H1 (cell line): Measurements from ENCODE around the gene OR8I2. TPM values are rescaled to one million over a fixed set of nuclear protein-coding genes. Genes with fewer than 3 reads are reported as not detected.

Source experiments
- CTCF ChIA-PET: fragments of 300-600 bp; sonication (Branson Sonifier 250); formaldehyde crosslinking; loops from one replicate; lab custom pipeline; 2021; ENCODE audit not compliant: partially characterized antibody; lab: Charles Lee
- POLR2A ChIA-PET: fragments of 300-600 bp; sonication (Branson Sonifier 250); formaldehyde crosslinking; loops from one replicate; lab custom pipeline; 2021; ENCODE audit warnings: inconsistent platforms; ENCODE audit not compliant: partially characterized antibody; lab: Charles Lee
- DNase-seq, 2 experiments: peaks; one replicate each; pipeline versions ENCODE4 v3.0.0 to v3.0.0-alpha.2; 2010 to 2022; ENCODE audit warnings: low spot score in 2 of 2, low read depth in 1 of 2, mixed read lengths in 1 of 2
- FAIRE-seq: peaks from 2 replicates; lab custom pipeline; 2011; peaks lifted over from hg19 to GRCh38; lab: Jason Lieb, UNC
- H2AFZ ChIP-seq: 2 replicates; pipeline ENCODE4 v1.8.1; 2012; ENCODE audit warnings: low read length, inconsistent platforms
- H2AK5ac ChIP-seq: 2 replicates; pipeline ENCODE4 v1.6.1; 2013; ENCODE audit warnings: low read depth, low read length
- H2BK120ac ChIP-seq: replicated peaks from 2 replicates; pipeline ENCODE3; 2013; ENCODE audit warnings: low read depth, low read length, inconsistent platforms
- H2BK12ac ChIP-seq: 2 replicates; pipeline ENCODE4 v1.6.1; 2013; ENCODE audit warnings: low read depth, low read length
- H2BK15ac ChIP-seq: 2 replicates; pipeline ENCODE4 v1.6.1; 2013; ENCODE audit warnings: low read length
- H2BK20ac ChIP-seq: 2 replicates; pipeline ENCODE4 v1.6.1; 2013; ENCODE audit warnings: low read length
- H2BK5ac ChIP-seq: 2 replicates; pipeline ENCODE4 v1.6.1; 2013; ENCODE audit warnings: low read depth, low read length
- H3K14ac ChIP-seq: 2 replicates; pipeline ENCODE4 v1.6.1; 2013; ENCODE audit warnings: inconsistent platforms; ENCODE audit not compliant: insufficient read length
- H3K18ac ChIP-seq: 2 replicates; pipeline ENCODE4 v1.6.1; 2013; ENCODE audit warnings: low read length; ENCODE audit errors: extremely low read depth
- H3K23ac ChIP-seq: 2 replicates; pipeline ENCODE4 v1.6.1; 2013; ENCODE audit warnings: inconsistent platforms; ENCODE audit not compliant: insufficient read length
- H3K23me2 ChIP-seq: 2 replicates; pipeline ENCODE4 v1.6.1; 2013; ENCODE audit warnings: low read depth, low read length
- H3K27ac ChIP-seq: 2 replicates; pipeline ENCODE4 v1.6.1; 2011; ENCODE audit warnings: low read depth, low read length, inconsistent platforms
- H3K27me3 ChIP-seq, 4 experiments: replicated peaks in 1 of 4; 1 replicate in 1 of 4; 2 replicates in 3 of 4; pipeline versions ENCODE4 v1.6.1 to v1.8.1; 2011 to 2013; ENCODE audit warnings: low read length in 3 of 4, mild to moderate bottlenecking in 3 of 4, inconsistent platforms in 2 of 4, mixed read lengths in 2 of 4, moderate library complexity in 1 of 4; ENCODE audit not compliant: control insufficient read depth in 3 of 4, insufficient read depth in 3 of 4; ENCODE audit errors: extremely low read depth in 1 of 4
- H3K36me3 ChIP-seq, 4 experiments: 2 replicates each; pipeline versions ENCODE4 v1.6.1 to v1.8.1; 2011 to 2013; ENCODE audit warnings: mild to moderate bottlenecking in 4 of 4, low read length in 3 of 4, moderate library complexity in 2 of 4, control low read depth in 1 of 4, inconsistent platforms in 1 of 4; ENCODE audit not compliant: insufficient read depth in 4 of 4, control insufficient read depth in 2 of 4
- H3K4ac ChIP-seq: replicated peaks from 2 replicates; pipeline ENCODE3; 2013; ENCODE audit warnings: low read length, low read depth, mixed read lengths, inconsistent platforms; ENCODE audit not compliant: insufficient read length
- H3K4me1 ChIP-seq, 4 experiments: replicated peaks in 1 of 4; 1 replicate in 1 of 4; 2 replicates in 3 of 4; pipeline versions ENCODE4 v1.6.1 to v1.8.1; 2011 to 2013; ENCODE audit warnings: low read length in 3 of 4, inconsistent platforms in 2 of 4, mixed read lengths in 1 of 4; ENCODE audit not compliant: insufficient read depth in 4 of 4, control insufficient read depth in 3 of 4
- H3K4me2 ChIP-seq, 2 experiments: 2 replicates each; pipeline versions ENCODE4 v1.6.1 to v1.8.1; 2011 to 2013; ENCODE audit warnings: low read depth in 2 of 2, low read length in 2 of 2, control low read depth in 1 of 2, inconsistent platforms in 1 of 2, mild to moderate bottlenecking in 1 of 2; ENCODE audit not compliant: insufficient read depth in 1 of 2
- H3K4me3 ChIP-seq, 4 experiments: fragments of 200-600, 300-600 bp in 1 of 4; sonication (generic), shearing (Covaris generic), sonication (Bioruptor Twin) in 1 of 4; 2 replicates each; pipeline versions ENCODE4 v1.5.1 to v1.8.1; 2011 to 2016; ENCODE audit warnings: low read length in 4 of 4, low read depth in 3 of 4, control low read depth in 2 of 4, inconsistent platforms in 2 of 4, mild to moderate bottlenecking in 2 of 4, mixed read lengths in 1 of 4, moderate library complexity in 1 of 4; ENCODE audit not compliant: insufficient read depth in 2 of 4; ENCODE audit errors: extremely low read depth in 1 of 4
- H3K56ac ChIP-seq: replicated peaks from 2 replicates; pipeline ENCODE3; 2013; ENCODE audit warnings: low read depth, mild to moderate bottlenecking, mixed read lengths, low read length, inconsistent platforms; ENCODE audit not compliant: insufficient read length
- H3K79me1 ChIP-seq: 2 replicates; pipeline ENCODE4 v1.6.1; 2013; ENCODE audit warnings: low read depth, low read length, control low read depth
- H3K79me2 ChIP-seq, 2 experiments: 2 replicates each; pipeline versions ENCODE4 v1.6.1 to v1.8.1; 2012 to 2013; ENCODE audit warnings: low read length in 2 of 2, mild to moderate bottlenecking in 2 of 2, inconsistent platforms in 1 of 2; ENCODE audit not compliant: insufficient read depth in 2 of 2, control insufficient read depth in 1 of 2
- H3K9ac ChIP-seq, 4 experiments: replicated peaks in 1 of 4; 1 replicate in 1 of 4; 2 replicates in 3 of 4; pipeline versions ENCODE4 v1.6.1 to v1.8.1; 2011 to 2013; ENCODE audit warnings: low read depth in 3 of 4, low read length in 3 of 4, control low read depth in 2 of 4, mild to moderate bottlenecking in 2 of 4, moderate library complexity in 2 of 4, inconsistent platforms in 1 of 4; ENCODE audit errors: extremely low read depth in 1 of 4
- H3K9me3 ChIP-seq, 2 experiments: 2 replicates each; pipeline versions ENCODE4 v1.6.1 to v1.8.1; 2012 to 2013; ENCODE audit warnings: mild to moderate bottlenecking in 2 of 2, moderate library complexity in 2 of 2, control low read depth in 1 of 2, inconsistent platforms in 1 of 2, low read depth in 1 of 2, low read length in 1 of 2, mixed read lengths in 1 of 2; ENCODE audit not compliant: insufficient read depth in 2 of 2
- H4K20me1 ChIP-seq, 2 experiments: replicated peaks in 1 of 2; 2 replicates each; pipeline versions ENCODE3 to v1.8.1; 2011 to 2013; ENCODE audit warnings: inconsistent platforms in 2 of 2, low read length in 2 of 2, mild to moderate bottlenecking in 1 of 2; ENCODE audit not compliant: insufficient read depth in 2 of 2, control insufficient read depth in 1 of 2
- H4K5ac ChIP-seq: 2 replicates; pipeline ENCODE4 v1.6.1; 2013; ENCODE audit warnings: low read length, low read depth, mixed read lengths, inconsistent platforms; ENCODE audit not compliant: insufficient read length
- H4K8ac ChIP-seq: 2 replicates; pipeline ENCODE4 v1.8.0; 2013; ENCODE audit warnings: mild to moderate bottlenecking, moderate library complexity, low read length, inconsistent platforms; ENCODE audit not compliant: insufficient read depth; ENCODE audit errors: extremely low read depth
- H4K91ac ChIP-seq: replicated peaks from 2 replicates; pipeline ENCODE3; 2013; ENCODE audit warnings: low read length, mixed read lengths, inconsistent platforms; ENCODE audit not compliant: insufficient read length
- ASH2L ChIP-seq: fragments of 200-600, 300-600 bp; sonication (generic); IDR thresholded peaks from one replicate; pipeline ENCODE4 v1.7.1; 2017; ENCODE audit warnings: low read length
- ATF3 ChIP-seq: IDR thresholded peaks from 2 replicates; pipeline ENCODE4 v1.6.1; 2011; ENCODE audit warnings: low read depth, mild to moderate bottlenecking, low read length; ENCODE audit not compliant: insufficient read depth
- BACH1 ChIP-seq: IDR thresholded peaks from 2 replicates; pipeline ENCODE4 v1.6.1; 2012; ENCODE audit warnings: low read length, improper control_type of control experiment
- BCL11A ChIP-seq, 2 experiments: IDR thresholded peaks; one replicate each; pipeline ENCODE4 v1.6.1; 2011; ENCODE audit warnings: low read depth in 2 of 2, low read length in 2 of 2, mild to moderate bottlenecking in 2 of 2
- CHD2 ChIP-seq: IDR thresholded peaks from 2 replicates; pipeline ENCODE4 v1.6.1; 2012; ENCODE audit warnings: low read length, improper control_type of control experiment
- EP300 ChIP-seq, 2 experiments: IDR thresholded peaks; 1 replicate in 1 of 2; 2 replicates in 1 of 2; pipeline ENCODE4 v1.6.1; 2011 to 2012; ENCODE audit warnings: low read depth in 2 of 2, low read length in 2 of 2, mild to moderate bottlenecking in 2 of 2, borderline replicate concordance in 1 of 2, inconsistent platforms in 1 of 2, moderate library complexity in 1 of 2
- GTF2F1 ChIP-seq: IDR thresholded peaks from 2 replicates; pipeline ENCODE4 v1.6.1; 2012; ENCODE audit warnings: low read depth, low read length, improper control_type of control experiment, borderline replicate concordance
- HDAC2 ChIP-seq, 2 experiments: fragments of 300-600 bp in 1 of 2; sonication (generic) in 1 of 2; IDR thresholded peaks; 2 replicates each; pipeline ENCODE4 v1.6.1; 2011 to 2012; ENCODE audit warnings: low read depth in 2 of 2, low read length in 2 of 2, mild to moderate bottlenecking in 2 of 2, moderate library complexity in 2 of 2, borderline replicate concordance in 1 of 2, inconsistent platforms in 1 of 2
- KDM1A ChIP-seq: fragments of 200-600, 300-600 bp; sonication (generic); IDR thresholded peaks from 2 replicates; pipeline ENCODE4 v1.7.1; 2016; ENCODE audit warnings: mild to moderate bottlenecking, low read length, borderline replicate concordance
- NRF1 ChIP-seq: IDR thresholded peaks from 2 replicates; pipeline ENCODE4 v1.6.1; 2011; ENCODE audit warnings: mild to moderate bottlenecking, low read depth, low read length, improper control_type of control experiment
- POU5F1 ChIP-seq: IDR thresholded peaks from 2 replicates; pipeline ENCODE4 v1.6.1; 2011; ENCODE audit warnings: low read depth, mild to moderate bottlenecking, low read length, moderate library complexity
- RXRA ChIP-seq: IDR thresholded peaks from 2 replicates; pipeline ENCODE4 v1.6.1; 2011; ENCODE audit warnings: low read depth, mild to moderate bottlenecking, low read length, moderate library complexity; ENCODE audit not compliant: insufficient read depth
- SP1 ChIP-seq: IDR thresholded peaks from 2 replicates; pipeline ENCODE4 v1.6.1; 2011; ENCODE audit warnings: low read depth, low read length
- TAF1 ChIP-seq: IDR thresholded peaks from 2 replicates; pipeline ENCODE4 v1.6.1; 2011; ENCODE audit warnings: mild to moderate bottlenecking, low read depth, low read length
- TAF7 ChIP-seq: optimal IDR thresholded peaks from 2 replicates; pipeline ENCODE3; 2011; ENCODE audit warnings: low read depth, mild to moderate bottlenecking, inconsistent platforms, low read length, moderate library complexity, borderline replicate concordance
- WGBS, 2 experiments: shearing (Covaris generic) in 1 of 2; methylation state at CpG; one replicate each; pipeline versions ENCODE4 v1.1.6 to v1.1.7; 2013 to 2015; ENCODE audit warnings: low lambda C conversion rate in 2 of 2, mixed read lengths in 2 of 2, inconsistent platforms in 1 of 2, low coverage in 1 of 2, missing lambda C conversion rate in 1 of 2; ENCODE audit not compliant: insufficient replicate concordance in 2 of 2, insufficient coverage in 1 of 2, insufficient read length in 1 of 2; ENCODE audit errors: extremely low coverage in 1 of 2, missing lambda C conversion rate in 1 of 2; 5-methylcytosine and 5-hydroxymethylcytosine counted together
- polyA plus RNA-seq, 7 experiments: library from polyadenylated mRNA; depleted of rRNA in 3 of 7; stranded (reverse) in 5 of 7; unstranded in 2 of 7; fragments of >200 nt in 5 of 7; fragments of 200-250 nt in 2 of 7; gene quantifications; 1 replicate in 5 of 7; 2 replicates in 1 of 7; 4 replicates in 1 of 7; pipeline versions ENCODE4 v1.2.1 to v1.2.3, GENCODE V29; 2011 to 2013; ENCODE audit warnings: missing spikeins in 2 of 7, mixed read lengths in 2 of 7
- total RNA-seq: library from RNA; stranded (reverse); fragmentation: NEBNext Ultra II Directional; extraction: Animal tissue kit (Norgen Biotek cat#: 25700); gene quantifications from 2 replicates; pipeline ENCODE4 v1.2.1, GENCODE V29; 2021

Gene OR8I2
- total and polyA plus RNA-seq, 2 of the 8 experiments (the other 6 are each of a cell fraction or from before 2014, with no cell fraction given), result not detected

- Histone ChIP-seq H2BK12ac (no peak overlapping the region), H3K79me1 (no peaks in the 10 kb centered on the region), H3K18ac (no peak overlapping the region), H3K9me3 (no peaks in the 10 kb centered on the region), H2BK15ac (no peak overlapping the region), H3K9ac (no peak overlapping the region), H3K27ac (no peak overlapping the region), H4K91ac (no peak overlapping the region), H2BK20ac (no peak overlapping the region), H3K23me2 (no peaks in the 10 kb centered on the region), H4K5ac (no peak overlapping the region), H3K14ac (no peak overlapping the region), H3K4me1 (no peaks in the 10 kb centered on the region), H4K8ac (no peak overlapping the region), H4K20me1 (no peaks in the 10 kb centered on the region), H2BK120ac (no peak overlapping the region), H3K56ac (no peak overlapping the region), H2AFZ (peak overlapping the region; percentile 85; the same call in 1 of the 2 replicates), H3K4ac (no peak overlapping the region), H3K36me3 (no peaks in the 10 kb centered on the region), H3K79me2 (no peaks in the 10 kb centered on the region), H2AK5ac (no peak overlapping the region), H3K4me3 (no peak overlapping the region), H2BK5ac (no peak overlapping the region), H3K27me3 (no peaks in the 10 kb centered on the region), H3K23ac (no peak overlapping the region), H3K4me2 (no peak overlapping the region)
- ChIA-PET CTCF (no interaction called here), POLR2A (no interaction called here)
- no peak for FAIRE-seq
- 89% methylated on average over 2 of the region's 2 CpGs; no CpG with 5 or more reads in 1 of the 2 experiments for WGBS, 2 experiments
- no peak for DNase-seq
- TF ChIP-seq ATF3 (no peak), HDAC2 (IDR thresholded peaks at IDR 0.05; ENCODE audit: borderline replicate concordance in 1 of 2, low read depth in 2 of 2, low read length in 2 of 2) (no peak), CHD2 (no peak), NRF1 (no peak), GTF2F1 (no peak), SP1 (no peak), EP300 (IDR thresholded peaks at IDR 0.05; ENCODE audit: borderline replicate concordance in 1 of 2, low read depth in 2 of 2, low read length in 2 of 2) (no peak), KDM1A (no peak), TAF1 (no peak), BCL11A (IDR thresholded peaks at IDR 0.05; ENCODE audit: low read depth in 2 of 2, low read length in 2 of 2) (no peak), POU5F1 (no peak), BACH1 (no peak), TAF7 (no peak), ASH2L (no peak), RXRA (no peak)
Measured at GRCh38 chr11:56049487-56049886, 43.6 kb upstream of the OR8I2 start.
